ENCODE results near the gene CAPRIN2. TPM values are rescaled to one million over a fixed set of nuclear protein-coding genes. Genes with fewer than 3 reads are reported as not detected.

CAPRIN2 gene
- total and polyA plus RNA-seq, 2 of the 8 experiments (the other 6 are each of a cell fraction or from before 2014, with no cell fraction given), result 24.8 to 52.0 TPM

DNA sequence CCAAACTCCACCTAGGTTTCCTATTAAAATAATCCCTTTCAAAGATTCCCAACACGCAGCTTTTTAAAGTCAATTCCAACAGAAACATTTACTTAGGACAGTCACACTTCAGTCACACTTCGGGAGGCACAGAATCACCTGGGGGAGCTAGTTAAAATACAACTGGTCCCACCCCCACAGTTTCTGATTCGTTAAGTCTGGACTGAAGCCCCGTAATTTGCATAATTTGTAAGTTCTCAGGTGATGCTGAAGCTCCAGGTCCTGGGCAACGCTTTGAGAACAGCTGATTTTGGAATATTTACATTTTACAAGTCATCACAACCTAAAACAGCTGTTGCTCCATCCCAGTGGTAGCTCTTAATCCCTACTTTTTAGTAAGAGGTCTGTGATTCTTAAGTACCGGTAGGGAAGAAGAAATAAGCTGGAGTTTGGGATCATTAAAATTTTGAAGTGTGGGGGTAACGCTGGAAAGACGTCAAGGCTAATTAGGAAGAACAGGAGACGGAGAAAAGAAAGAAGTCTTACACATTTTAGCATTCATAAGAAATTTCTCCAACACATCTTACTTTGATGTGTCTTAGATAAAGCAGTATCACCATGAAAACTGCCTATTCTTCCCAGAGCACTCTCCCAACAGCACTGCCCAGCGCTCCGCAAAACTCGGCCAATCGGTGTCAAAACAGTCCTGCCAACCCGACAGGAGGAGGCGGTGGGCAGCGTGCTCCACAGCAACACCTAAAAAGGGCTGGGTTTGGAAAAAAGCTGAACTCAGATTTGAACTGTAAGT lies 60.1 kb downstream of the CAPRIN2 start:
- no peaks in the 10 kb centered on the region for H3K36me3 ChIP-seq (ENCODE audit: control insufficient read depth in 2 of 4, insufficient read depth in 4 of 4, low read length in 3 of 4)
- H4K5ac ChIP-seq (ENCODE audit: insufficient read length, low read depth, low read length), result no peak overlapping the region
- H3K4ac ChIP-seq (replicated peaks; ENCODE audit: insufficient read length, low read depth, low read length), result no peak overlapping the region
- H3K18ac ChIP-seq (ENCODE audit: extremely low read depth, low read length), result no peak overlapping the region
- no peak overlapping the region for H3K56ac ChIP-seq (replicated peaks; ENCODE audit: insufficient read length, low read depth, low read length)
- H3K14ac ChIP-seq (ENCODE audit: insufficient read length), result no peak overlapping the region
- H3K9ac ChIP-seq (replicated peaks in 1 of 4; ENCODE audit: extremely low read depth in 1 of 4, low read depth in 3 of 4, low read length in 3 of 4), result peak overlapping the region in 3 of 4 experiments; percentile 57 to 81 (median 76); a peak in 5 of 7 replicates
- H2BK12ac ChIP-seq (ENCODE audit: low read depth, low read length), result 0 out of 2 replicates have a peak overlapping the region, but pooled peaks have one; percentile 18
- peak overlapping the region; percentile 91; the same call in 1 of the 2 replicates for H2AFZ ChIP-seq (ENCODE audit: low read length)
- peaks cover 6% of the 10 kb centered on the region; the same call in 1 of the 2 replicates for H3K79me1 ChIP-seq (ENCODE audit: low read depth, low read length)
- H4K91ac ChIP-seq (replicated peaks; ENCODE audit: insufficient read length, low read length), result no peak overlapping the region
- ChIA-PET CTCF (ENCODE audit: partially characterized antibody) (interaction anchor here (0.6 to 1.9 kb wide), 11 partner anchors 9 to 237 kb away, joined by 3 to 6 read pairs (median 3); partner anchors contain the start of gene CAPRIN2), POLR2A (ENCODE audit: partially characterized antibody) (interaction anchor here (1.0 to 4.7 kb wide), 6 partner anchors 15 to 128 kb away, joined by 3 to 17 read pairs (median 8); partner anchors contain the start of gene CAPRIN2)
- no peak overlapping the region for H4K8ac ChIP-seq (ENCODE audit: extremely low read depth, insufficient read depth, low read length)
- H3K4me3 ChIP-seq (ENCODE audit: extremely low read depth in 1 of 4, insufficient read depth in 2 of 4, low read depth in 3 of 4, low read length in 4 of 4), result peak overlapping the region; percentile 71 to 92 (median 90)
- no peak overlapping the region for H2BK20ac ChIP-seq (ENCODE audit: low read length)
- no peak overlapping the region for H3K23ac ChIP-seq (ENCODE audit: insufficient read length)
- H3K23me2 ChIP-seq (ENCODE audit: low read depth, low read length), result peaks cover 15% of the 10 kb centered on the region
- H3K4me1 ChIP-seq (replicated peaks in 1 of 4; ENCODE audit: control insufficient read depth in 3 of 4, insufficient read depth in 4 of 4, low read length in 3 of 4), result peaks cover 0 to 4% (median 2%) of the 10 kb centered on the region in 4 experiments; a peak in 5 of 7 replicates
- H3K27ac ChIP-seq (ENCODE audit: low read depth, low read length), result no peak overlapping the region
- H3K27me3 ChIP-seq (replicated peaks in 1 of 4; ENCODE audit: control insufficient read depth in 3 of 4, extremely low read depth in 1 of 4, insufficient read depth in 3 of 4, low read length in 3 of 4), result no peaks in the 10 kb centered on the region
- H2BK120ac ChIP-seq (replicated peaks; ENCODE audit: low read depth, low read length), result no peak overlapping the region
- 7% methylated on average over 16 of the region's 16 CpGs; no CpG with 5 or more reads in 1 of the 2 experiments for WGBS, 2 experiments (ENCODE audit: extremely low coverage in 1 of 2, insufficient coverage in 1 of 2, insufficient read length in 1 of 2, insufficient replicate concordance in 2 of 2, low coverage in 1 of 2, low lambda C conversion rate in 2 of 2, missing lambda C conversion rate in 1 of 2)
- FAIRE-seq (no peak), DNase-seq (ENCODE audit: low read depth in 1 of 2, low spot score in 2 of 2) (peak in 1 of 2 experiments; percentile 54)
- H3K9me3 ChIP-seq (ENCODE audit: insufficient read depth in 2 of 2, low read depth in 1 of 2, low read length in 1 of 2), result no peaks in the 10 kb centered on the region
- 0 out of 2 replicates have a peak overlapping the region, but pooled peaks have one; percentile 9 for H2BK15ac ChIP-seq (ENCODE audit: low read length)
- peaks cover 0 to 11% of the 10 kb centered on the region in 2 experiments for H4K20me1 ChIP-seq (replicated peaks in 1 of 2; ENCODE audit: control insufficient read depth in 1 of 2, insufficient read depth in 2 of 2, low read length in 2 of 2)
- H3K79me2 ChIP-seq (ENCODE audit: control insufficient read depth in 1 of 2, insufficient read depth in 2 of 2, low read length in 2 of 2), result peaks cover 0 to 38% of the 10 kb centered on the region in 2 experiments; a peak in 2 of 4 replicates
- no peak overlapping the region for H2BK5ac ChIP-seq (ENCODE audit: low read depth, low read length)
- peak overlapping the region; percentile 78 to 90 for H3K4me2 ChIP-seq (ENCODE audit: insufficient read depth in 1 of 2, low read depth in 2 of 2, low read length in 2 of 2)
- no peak overlapping the region for H2AK5ac ChIP-seq (ENCODE audit: low read depth, low read length)
- TF ChIP-seq CHD2 (IDR thresholded peaks at IDR 0.05; ENCODE audit: low read length) (no peak), SP1 (IDR thresholded peaks at IDR 0.05; ENCODE audit: low read depth, low read length) (no peak), SIRT6 (IDR thresholded peaks at IDR 0.05; ENCODE audit: low read length) (no peak), RAD21 (IDR thresholded peaks at IDR 0.05 in 1 of 2, conservative IDR thresholded peaks at IDR 0.05 in 1 of 2; ENCODE audit: low read depth in 2 of 2, low read length in 2 of 2) (0 out of 4 replicates have a peak, but pooled peaks of 1 of the 2 experiments have one; percentile 2), CHD1 (IDR thresholded peaks at IDR 0.05; ENCODE audit: low read depth, low read length) (no peak), JUND (IDR thresholded peaks at IDR 0.05; ENCODE audit: low read length) (no peak), SAP30 (IDR thresholded peaks at IDR 0.05; ENCODE audit: insufficient read depth, insufficient replicate concordance, low read length) (peak; percentile 77), GTF2F1 (IDR thresholded peaks at IDR 0.05; ENCODE audit: borderline replicate concordance, low read depth, low read length) (no peak)
- TF ChIP-seq, protein P1, sequence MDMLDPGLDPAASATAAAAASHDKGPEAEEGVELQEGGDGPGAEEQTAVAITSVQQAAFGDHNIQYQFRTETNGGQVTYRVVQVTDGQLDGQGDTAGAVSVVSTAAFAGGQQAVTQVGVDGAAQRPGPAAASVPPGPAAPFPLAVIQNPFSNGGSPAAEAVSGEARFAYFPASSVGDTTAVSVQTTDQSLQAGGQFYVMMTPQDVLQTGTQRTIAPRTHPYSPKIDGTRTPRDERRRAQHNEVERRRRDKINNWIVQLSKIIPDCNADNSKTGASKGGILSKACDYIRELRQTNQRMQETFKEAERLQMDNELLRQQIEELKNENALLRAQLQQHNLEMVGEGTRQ (IDR thresholded peaks at IDR 0.05; ENCODE audit: low read length), result no peak

Measured in H1 (cell line).